HG03175 (cell line): ENCODE measurements around the gene IFRD2.
"Not testable (repeated sequence)": the region's sequence is repeated elsewhere in the genome, so short reads cannot be mapped to it uniquely, and the experiment has no call there.

ENCODE experiments used
- ATAC-seq: cut with Tn5 transposase; IDR thresholded peaks from one replicate; pipeline ENCODE4 v1.9.1; 2021; ENCODE audit warnings: mild to moderate bottlenecking, moderate library complexity; ENCODE audit not compliant: unreplicated experiment

IFRD2 gene

GRCh38 chr3:50286322-50287227, 5.7 kb downstream of the IFRD2 start:
- no peak for ATAC-seq

- ATAC-seq: not testable (repeated sequence)
Observed at GRCh38 chr3:50284121-50284520, 8.1 kb downstream of the IFRD2 start.

- ATAC-seq: no peak
Observed at GRCh38 chr3:50279255-50280016, 12.8 kb downstream of the IFRD2 start.

GRCh38 chr3:50278880-50279224, 13.4 kb downstream of the IFRD2 start, which contains the start of gene LSMEM2:
LSMEM2 (plus strand) TSS chr3:50279087; CDS start chr3:50279114, 27 bp downstream.
- ATAC-seq: no peak

GRCh38 chr3:50278123-50278879, 13.9 kb downstream of the IFRD2 start:
- ATAC-seq: no peak

- ATAC-seq: no peak
Observed at GRCh38 chr3:50276762-50277101, 15.5 kb downstream of the IFRD2 start.

- no peak for ATAC-seq
Observed at GRCh38 chr3:50275996-50276761, 16.1 kb downstream of the IFRD2 start.

GRCh38 chr3:50275141-50275995, 16.9 kb downstream of the IFRD2 start:
- ATAC-seq: no peak

GRCh38 chr3:50274371-50275104, 17.7 kb downstream of the IFRD2 start:
- no peak for ATAC-seq

GRCh38 chr3:50273689-50274065, 18.6 kb downstream of the IFRD2 start:
- ATAC-seq: no peak

GRCh38 chr3:50272911-50273688, 19.1 kb downstream of the IFRD2 start:
- peak; percentile 82 for ATAC-seq

GRCh38 chr3:50272538-50272910, 19.7 kb downstream of the IFRD2 start:
- ATAC-seq: not testable (repeated sequence)

GRCh38 chr3:50271314-50271936, 20.8 kb downstream of the IFRD2 start:
- ATAC-seq: no peak

GRCh38 chr3:50270422-50271224, 21.6 kb downstream of the IFRD2 start:
- ATAC-seq: no peak

GRCh38 chr3:50269977-50270413, 22.2 kb downstream of the IFRD2 start:
- ATAC-seq: no peak

- no peak for ATAC-seq
Observed at GRCh38 chr3:50269460-50269859, 22.8 kb downstream of the IFRD2 start.
